Hepatocyte (in vitro differentiated cells): ENCODE measurements around the gene LINS1.

Experiments used
- EZH2 ChIP-seq: fragments of 200-600 bp; sonication (generic); IDR thresholded peaks from 2 replicates; pipeline ENCODE4 v1.6.1; 2016; ENCODE audit warnings: antibody characterized with exemption, mild to moderate bottlenecking, borderline replicate concordance
- EZH2phosphoT487 ChIP-seq: fragments of 200-600 bp; sonication (generic); IDR thresholded peaks from one replicate; pipeline ENCODE4 v1.6.1; 2018; ENCODE audit warnings: antibody characterized with exemption, mild to moderate bottlenecking, low read depth, moderate library complexity; ENCODE audit not compliant: unreplicated experiment, severe bottlenecking

DNA sequence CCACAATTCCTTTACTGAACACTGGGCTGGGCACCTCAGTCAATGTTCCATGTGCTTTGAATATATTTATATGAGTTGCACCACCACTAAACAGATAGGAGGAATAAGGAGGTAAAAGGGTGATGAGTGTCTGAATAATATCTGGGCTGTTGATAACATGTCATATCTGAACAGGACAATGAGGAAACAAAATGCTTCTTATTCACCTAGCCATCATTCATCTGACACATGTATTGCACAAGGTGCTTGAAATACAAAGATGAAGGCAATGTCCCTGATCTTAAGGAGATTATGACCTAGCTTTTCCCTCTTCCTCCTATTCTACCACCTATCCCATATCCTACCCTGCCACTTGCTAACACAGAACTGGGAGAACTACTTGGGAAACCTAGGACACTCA lies 65.3 kb downstream of the LINS1 start:
- TF ChIP-seq EZH2 (no peak), EZH2phosphoT487 (no peak)
